Measurements from ENCODE around the gene UFSP2.

The UFSP2 gene

DNA sequence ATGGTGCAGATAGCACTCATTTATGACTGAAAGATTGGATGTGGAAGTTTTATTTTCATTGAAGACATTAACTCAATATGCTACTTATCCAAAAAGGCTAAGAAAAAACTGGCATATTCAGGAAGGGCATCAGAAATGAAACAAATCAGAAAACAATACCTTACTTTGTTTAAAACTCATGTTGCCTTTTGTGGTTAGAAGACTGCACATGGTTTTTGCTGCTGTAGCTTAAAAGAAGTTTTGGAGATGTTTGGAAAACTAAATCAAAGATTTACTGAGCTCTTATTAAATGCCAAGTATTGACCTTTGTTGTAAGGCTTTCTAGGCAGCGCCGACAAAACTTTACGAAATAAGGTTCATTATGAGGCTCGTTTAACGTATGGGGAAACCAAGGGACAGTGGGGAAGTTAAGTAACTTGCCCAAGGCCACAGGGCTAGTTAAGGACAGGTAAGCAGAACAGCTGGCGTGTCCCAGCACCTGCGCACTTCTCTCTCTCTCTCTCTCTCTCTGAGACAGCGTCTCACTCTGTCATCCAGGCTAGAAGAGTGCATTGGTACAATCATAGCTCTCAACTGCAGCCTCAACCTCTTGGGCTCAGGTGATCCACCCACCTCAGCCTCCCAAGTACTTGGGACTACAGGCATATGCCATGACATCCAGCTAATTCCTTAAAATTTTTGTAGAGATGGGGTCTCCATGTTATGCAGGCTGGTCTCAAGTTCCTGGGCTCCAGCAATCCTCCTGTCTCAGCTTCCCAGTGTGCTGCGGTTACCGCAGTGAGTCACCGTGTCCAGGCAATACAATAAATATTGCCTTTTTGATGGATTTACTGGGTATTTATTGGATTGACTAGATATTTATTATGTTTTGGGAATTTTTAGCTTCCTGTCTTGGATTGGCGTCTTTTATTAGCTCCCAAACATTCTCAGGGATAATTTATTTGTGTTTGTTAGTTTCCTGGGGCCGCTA lies 46.2 kb downstream of the UFSP2 start:
- TF ChIP-seq, protein P1, sequence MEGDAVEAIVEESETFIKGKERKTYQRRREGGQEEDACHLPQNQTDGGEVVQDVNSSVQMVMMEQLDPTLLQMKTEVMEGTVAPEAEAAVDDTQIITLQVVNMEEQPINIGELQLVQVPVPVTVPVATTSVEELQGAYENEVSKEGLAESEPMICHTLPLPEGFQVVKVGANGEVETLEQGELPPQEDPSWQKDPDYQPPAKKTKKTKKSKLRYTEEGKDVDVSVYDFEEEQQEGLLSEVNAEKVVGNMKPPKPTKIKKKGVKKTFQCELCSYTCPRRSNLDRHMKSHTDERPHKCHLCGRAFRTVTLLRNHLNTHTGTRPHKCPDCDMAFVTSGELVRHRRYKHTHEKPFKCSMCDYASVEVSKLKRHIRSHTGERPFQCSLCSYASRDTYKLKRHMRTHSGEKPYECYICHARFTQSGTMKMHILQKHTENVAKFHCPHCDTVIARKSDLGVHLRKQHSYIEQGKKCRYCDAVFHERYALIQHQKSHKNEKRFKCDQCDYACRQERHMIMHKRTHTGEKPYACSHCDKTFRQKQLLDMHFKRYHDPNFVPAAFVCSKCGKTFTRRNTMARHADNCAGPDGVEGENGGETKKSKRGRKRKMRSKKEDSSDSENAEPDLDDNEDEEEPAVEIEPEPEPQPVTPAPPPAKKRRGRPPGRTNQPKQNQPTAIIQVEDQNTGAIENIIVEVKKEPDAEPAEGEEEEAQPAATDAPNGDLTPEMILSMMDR (conservative IDR thresholded peaks at IDR 0.05; ENCODE audit: low read depth, low read length) = no peak
- no peak for DNase-seq (ENCODE audit: low read depth)
- H3K4me3 ChIP-seq (ENCODE audit: low read length) = no peak overlapping the region

DNA sequence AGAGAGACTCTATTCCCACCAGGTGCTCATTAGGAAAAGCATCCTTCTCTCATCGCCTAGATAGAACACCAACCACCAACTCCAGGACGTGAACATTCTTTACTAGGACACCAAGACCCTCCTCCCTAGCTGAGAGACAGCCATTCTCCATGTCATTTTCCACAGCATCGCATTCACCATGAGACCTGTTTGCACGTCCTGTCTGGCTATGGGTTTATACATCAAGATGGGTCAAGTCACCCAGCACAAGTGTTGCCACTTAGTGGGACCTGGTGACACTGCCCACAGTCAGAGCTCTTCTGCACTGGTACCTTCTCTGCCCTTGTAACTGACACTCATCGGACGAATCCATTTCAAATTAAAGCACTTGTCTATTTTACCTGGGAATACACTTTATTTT lies 47.5 kb downstream of the UFSP2 start:
- DNase-seq (ENCODE audit: low read depth) = no peak
- TF ChIP-seq, protein P1 (conservative IDR thresholded peaks at IDR 0.05; ENCODE audit: low read depth, low read length) = no peak
- no peak overlapping the region for H3K4me3 ChIP-seq (ENCODE audit: low read length)

DNA sequence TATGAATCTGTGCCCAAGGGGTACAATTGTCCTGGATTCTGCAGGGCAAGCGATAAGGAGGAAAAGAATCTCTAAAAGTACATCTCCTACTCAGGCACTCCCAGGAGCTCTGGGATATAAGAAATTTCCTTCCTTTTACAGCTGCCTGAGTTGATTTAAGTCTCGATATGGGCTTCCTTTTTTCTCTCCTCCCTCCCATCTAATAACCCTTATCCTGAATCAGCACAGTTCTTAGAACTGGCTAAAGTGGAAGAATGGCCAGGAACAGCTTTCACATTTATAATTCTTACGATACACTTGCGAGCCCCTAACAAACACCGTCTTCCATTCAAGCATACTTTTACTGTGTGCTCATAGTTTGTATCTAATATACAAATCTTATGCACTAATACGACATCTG lies 51.2 kb downstream of the UFSP2 start:
- H3K4me3 ChIP-seq (ENCODE audit: low read length) = no peak overlapping the region
- no peak for DNase-seq (ENCODE audit: low read depth)
- TF ChIP-seq, protein P1 (conservative IDR thresholded peaks at IDR 0.05; ENCODE audit: low read depth, low read length) = no peak

DNA sequence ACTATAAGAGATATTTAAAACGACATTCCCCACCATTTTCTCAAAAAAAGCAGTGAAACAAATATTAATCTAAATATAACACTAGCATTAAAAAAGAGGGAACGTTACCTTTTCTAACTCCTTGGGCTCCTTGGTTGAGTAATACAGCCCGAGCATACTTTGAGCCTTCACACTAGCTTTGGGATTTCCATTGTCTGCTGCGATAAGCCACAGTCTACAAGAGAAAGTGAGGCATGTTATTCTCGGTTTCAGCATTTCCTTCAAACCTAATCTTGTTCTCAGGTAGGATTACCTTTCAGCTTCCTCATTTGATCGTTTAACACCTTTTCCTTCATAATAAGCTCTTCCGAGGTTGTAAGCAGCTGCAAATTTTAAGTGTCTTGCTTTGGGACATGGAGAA lies 51.7 kb downstream of the UFSP2 start:
- no peak overlapping the region for H3K4me3 ChIP-seq (ENCODE audit: low read length)
- TF ChIP-seq, protein P1 (conservative IDR thresholded peaks at IDR 0.05; ENCODE audit: low read depth, low read length) = no peak
- no peak for DNase-seq (ENCODE audit: low read depth)

DNA sequence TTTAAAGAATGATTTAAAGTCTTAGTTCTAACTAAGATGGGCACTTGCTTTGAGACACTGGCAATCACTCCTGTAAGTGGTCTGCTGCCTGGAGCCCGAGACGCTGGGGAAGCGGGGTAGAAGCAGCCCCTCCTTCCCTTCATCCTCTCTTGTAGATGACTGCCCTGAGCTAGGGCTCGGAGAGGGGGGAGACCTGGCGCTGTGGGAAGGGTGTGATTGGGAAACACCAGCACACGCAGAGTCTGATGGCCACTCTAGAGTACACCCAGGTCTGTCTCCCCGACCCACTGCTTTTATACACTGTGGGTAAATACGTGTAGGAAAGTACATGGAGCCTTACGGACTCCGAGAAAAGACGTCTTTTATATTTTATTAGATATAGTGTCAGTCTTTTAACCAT lies 54.1 kb downstream of the UFSP2 start:
- no peak for DNase-seq (ENCODE audit: low read depth)
- TF ChIP-seq, protein P1 (conservative IDR thresholded peaks at IDR 0.05; ENCODE audit: low read depth, low read length) = no peak
- no peak overlapping the region for H3K4me3 ChIP-seq (ENCODE audit: low read length)

DNA sequence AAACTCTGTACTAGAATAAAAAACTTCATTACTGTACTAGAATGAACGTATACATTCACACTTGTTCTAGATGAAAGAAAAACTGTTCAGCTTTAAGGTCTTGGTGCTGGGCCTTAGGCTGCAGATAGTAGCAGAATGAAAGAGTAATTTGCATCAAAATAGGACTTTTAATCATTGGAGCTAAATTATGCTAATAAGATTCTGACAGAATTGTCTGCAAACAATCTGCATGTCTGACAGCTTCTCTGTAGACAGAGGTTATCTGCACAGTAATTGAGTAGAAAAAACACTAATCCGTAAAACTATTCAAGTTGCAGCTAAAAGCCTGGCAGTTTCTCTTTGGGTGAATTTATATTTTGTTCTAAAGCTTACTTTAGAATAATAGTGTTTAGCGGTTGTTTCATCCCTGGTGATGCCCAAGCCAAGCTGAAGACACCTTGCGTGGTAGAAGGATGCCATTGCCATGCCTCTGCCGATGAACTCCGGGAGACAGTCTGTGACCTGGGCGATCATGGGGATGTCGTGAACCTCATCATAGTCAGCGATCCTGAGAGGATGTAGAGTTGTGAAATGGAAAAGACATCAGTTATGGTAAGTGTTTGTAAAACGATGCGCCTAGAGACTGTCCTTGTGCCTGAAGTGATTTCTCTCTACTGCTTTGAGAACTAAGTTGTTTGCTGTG lies 55.4 kb downstream of the UFSP2 start:
- no peak for DNase-seq (ENCODE audit: low read depth)
- TF ChIP-seq, protein P1 (conservative IDR thresholded peaks at IDR 0.05; ENCODE audit: low read depth, low read length) = no peak
- no peak overlapping the region for H3K4me3 ChIP-seq (ENCODE audit: low read length)
